ENCODE measurements around the gene NFS1. TPM values are rescaled to one million over a fixed set of nuclear protein-coding genes. Genes with fewer than 3 reads are reported as not detected.

The NFS1 gene
- total and polyA plus RNA-seq, 4 donors = 30.1 to 55.2 (median 46.1) TPM

- no peak overlapping the region for H3K27ac ChIP-seq (ENCODE audit: low read depth in 1 of 2, low read length in 2 of 2)
- WGBS = 83% methylated on average over 6 of the region's 6 CpGs
- H3K9me3 ChIP-seq (ENCODE audit: control insufficient read depth in 4 of 4, low read length in 3 of 4) = no peaks in the 10 kb centered on the region
- H3K4me3 ChIP-seq (ENCODE audit: low read depth in 1 of 3, low read length in 3 of 3) = no peak overlapping the region
- H3K4me1 ChIP-seq (ENCODE audit: control insufficient read depth in 4 of 4, insufficient read depth in 4 of 4, low read length in 3 of 4) = no peaks in the 10 kb centered on the region
- no peak for DNase-seq (ENCODE audit: low spot score)
- peaks cover 17 to 89% (median 85%) of the 10 kb centered on the region in 4 donors for H3K36me3 ChIP-seq (ENCODE audit: control insufficient read depth in 4 of 4, insufficient read depth in 3 of 4, low read depth in 1 of 4, low read length in 3 of 4)
- no peak for TF ChIP-seq TAF1 (conservative IDR thresholded peaks at IDR 0.05)
- no peak for TF ChIP-seq SP1 (IDR thresholded peaks at IDR 0.05)
- TF ChIP-seq MAX (IDR thresholded peaks at IDR 0.05) = no peak
- no peak for TF ChIP-seq FOXA1 (IDR thresholded peaks at IDR 0.05)
- no peak for TF ChIP-seq HNF4G (IDR thresholded peaks at IDR 0.05)
- TF ChIP-seq, protein P1, sequence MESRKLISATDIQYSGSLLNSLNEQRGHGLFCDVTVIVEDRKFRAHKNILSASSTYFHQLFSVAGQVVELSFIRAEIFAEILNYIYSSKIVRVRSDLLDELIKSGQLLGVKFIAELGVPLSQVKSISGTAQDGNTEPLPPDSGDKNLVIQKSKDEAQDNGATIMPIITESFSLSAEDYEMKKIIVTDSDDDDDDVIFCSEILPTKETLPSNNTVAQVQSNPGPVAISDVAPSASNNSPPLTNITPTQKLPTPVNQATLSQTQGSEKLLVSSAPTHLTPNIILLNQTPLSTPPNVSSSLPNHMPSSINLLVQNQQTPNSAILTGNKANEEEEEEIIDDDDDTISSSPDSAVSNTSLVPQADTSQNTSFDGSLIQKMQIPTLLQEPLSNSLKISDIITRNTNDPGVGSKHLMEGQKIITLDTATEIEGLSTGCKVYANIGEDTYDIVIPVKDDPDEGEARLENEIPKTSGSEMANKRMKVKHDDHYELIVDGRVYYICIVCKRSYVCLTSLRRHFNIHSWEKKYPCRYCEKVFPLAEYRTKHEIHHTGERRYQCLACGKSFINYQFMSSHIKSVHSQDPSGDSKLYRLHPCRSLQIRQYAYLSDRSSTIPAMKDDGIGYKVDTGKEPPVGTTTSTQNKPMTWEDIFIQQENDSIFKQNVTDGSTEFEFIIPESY (IDR thresholded peaks at IDR 0.05) = no peak
- no peak for TF ChIP-seq HNF4A (conservative IDR thresholded peaks at IDR 0.05)
- no peak for TF ChIP-seq NR2F2 (IDR thresholded peaks at IDR 0.05)
- no peak for TF ChIP-seq JUND (IDR thresholded peaks at IDR 0.05)
- H3K27me3 ChIP-seq (ENCODE audit: control insufficient read depth in 4 of 4, insufficient read depth in 4 of 4, low read length in 3 of 4) = no peaks in the 10 kb centered on the region
- no peak overlapping the region for H3K9ac ChIP-seq (ENCODE audit: low read depth in 1 of 2, low read length in 2 of 2)
Observed at GRCh38 chr20:35710884-35711587, 11.9 kb upstream of the NFS1 start.

GRCh38 chr20:35710039-35710438 is 10.9 kb upstream of the NFS1 start:
- Histone ChIP-seq H3K36me3 (ENCODE audit: control insufficient read depth in 4 of 4, insufficient read depth in 3 of 4, low read depth in 1 of 4, low read length in 3 of 4) (peaks cover 19 to 88% (median 84%) of the 10 kb centered on the region in 4 donors), H3K4me1 (ENCODE audit: control insufficient read depth in 4 of 4, insufficient read depth in 4 of 4, low read length in 3 of 4) (no peaks in the 10 kb centered on the region), H3K9ac (ENCODE audit: low read depth in 1 of 2, low read length in 2 of 2) (no peak overlapping the region), H3K27me3 (ENCODE audit: control insufficient read depth in 4 of 4, insufficient read depth in 4 of 4, low read length in 3 of 4) (no peaks in the 10 kb centered on the region), H3K4me3 (ENCODE audit: low read depth in 1 of 3, low read length in 3 of 3) (no peak overlapping the region), H3K27ac (ENCODE audit: low read depth in 1 of 2, low read length in 2 of 2) (no peak overlapping the region), H3K9me3 (ENCODE audit: control insufficient read depth in 4 of 4, low read length in 3 of 4) (no peaks in the 10 kb centered on the region)
- no peak for TF ChIP-seq GABPA (IDR thresholded peaks at IDR 0.05 in 1 of 2, conservative IDR thresholded peaks at IDR 0.05 in 1 of 2)
- TF ChIP-seq RXRA (IDR thresholded peaks at IDR 0.05) = no peak
- TF ChIP-seq HNF4G (IDR thresholded peaks at IDR 0.05) = no peak
- TF ChIP-seq NR2F2 (IDR thresholded peaks at IDR 0.05) = no peak
- TF ChIP-seq TAF1 (conservative IDR thresholded peaks at IDR 0.05) = no peak
- TF ChIP-seq, protein P2, sequence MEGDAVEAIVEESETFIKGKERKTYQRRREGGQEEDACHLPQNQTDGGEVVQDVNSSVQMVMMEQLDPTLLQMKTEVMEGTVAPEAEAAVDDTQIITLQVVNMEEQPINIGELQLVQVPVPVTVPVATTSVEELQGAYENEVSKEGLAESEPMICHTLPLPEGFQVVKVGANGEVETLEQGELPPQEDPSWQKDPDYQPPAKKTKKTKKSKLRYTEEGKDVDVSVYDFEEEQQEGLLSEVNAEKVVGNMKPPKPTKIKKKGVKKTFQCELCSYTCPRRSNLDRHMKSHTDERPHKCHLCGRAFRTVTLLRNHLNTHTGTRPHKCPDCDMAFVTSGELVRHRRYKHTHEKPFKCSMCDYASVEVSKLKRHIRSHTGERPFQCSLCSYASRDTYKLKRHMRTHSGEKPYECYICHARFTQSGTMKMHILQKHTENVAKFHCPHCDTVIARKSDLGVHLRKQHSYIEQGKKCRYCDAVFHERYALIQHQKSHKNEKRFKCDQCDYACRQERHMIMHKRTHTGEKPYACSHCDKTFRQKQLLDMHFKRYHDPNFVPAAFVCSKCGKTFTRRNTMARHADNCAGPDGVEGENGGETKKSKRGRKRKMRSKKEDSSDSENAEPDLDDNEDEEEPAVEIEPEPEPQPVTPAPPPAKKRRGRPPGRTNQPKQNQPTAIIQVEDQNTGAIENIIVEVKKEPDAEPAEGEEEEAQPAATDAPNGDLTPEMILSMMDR (IDR thresholded peaks at IDR 0.05; ENCODE audit: low read depth, low read length, missing input control) = no peak
- TF ChIP-seq, protein P1 (IDR thresholded peaks at IDR 0.05) = no peak
- no peak for DNase-seq (ENCODE audit: low spot score)

Measured in liver (tissue), 9 donors.